ENCODE measurements around the gene GABRB1. TPM values are rescaled to one million over a fixed set of nuclear protein-coding genes. Genes with fewer than 3 reads are reported as not detected.

Gene GABRB1
- not detected in 2 replicates for polyA plus RNA-seq (2011; rRNA removed)
- polyA plus RNA-seq (2012; cell fraction: cytosol; rRNA removed) = not detected in 2 replicates
- polyA plus RNA-seq (2012; cell fraction: nucleus; rRNA removed) = not detected in 2 replicates
- polyA plus RNA-seq (2017; fragmentation: RNase III; extraction: RNeasy Plus Mini Kit Qiagen cat#74134 plus additional on column Dnase treatment) = not detected in 3 replicates
- polyA minus RNA-seq (2011; rRNA and poly(A)+ RNA removed) = not detected in 2 replicates

GRCh38 chr4:47031011-47031678, at the start of gene GABRB1:
Gene GABRB1, plus strand, starts transcription at chr4:47031567.
- Histone ChIP-seq H3K4me3 (peak within 1 kb of the TSS; percentile 31; the same call in 1 of the 3 replicates), H3K27ac (no peak within 1 kb of the TSS), H3K9me3 (no peaks in the 10 kb centered on the region), H3K4me2 (peak within 1 kb of the TSS; percentile 75), H3K4me1 (0 out of 3 replicates have a peak, but pooled peaks cover 2% of the 10 kb centered on the region)
- ATAC-seq (peak in 1 of 2 experiments; percentile 27; a peak in 1 of 6 replicates), DNase-seq (ENCODE audit: low read depth in 1 of 2, low spot score in 1 of 2) (peak in 1 of 2 experiments; percentile 1), FAIRE-seq (no peak)
- TF ChIP-seq HES2 (IDR thresholded peaks at IDR 0.05) = no peak
- no peak for TF ChIP-seq ELK1 (IDR thresholded peaks at IDR 0.05; ENCODE audit: low read depth, low read length)
- no peak for TF ChIP-seq CHD2 (IDR thresholded peaks at IDR 0.05; ENCODE audit: low read length, partially characterized antibody)
- no peak for TF ChIP-seq MYC (IDR thresholded peaks at IDR 0.05; ENCODE audit: borderline replicate concordance, low read length)
- no peak for TF ChIP-seq CHD4 (IDR thresholded peaks at IDR 0.05; ENCODE audit: borderline replicate concordance)
- TF ChIP-seq RNF2 (IDR thresholded peaks at IDR 0.05; ENCODE audit: borderline replicate concordance, low read depth) = no peak
- TF ChIP-seq GATA3 (IDR thresholded peaks at IDR 0.05; ENCODE audit: borderline replicate concordance) = no peak
- no peak for TF ChIP-seq NPAS2 (CRISPR knock-in tag; IDR thresholded peaks at IDR 0.05; ENCODE audit: borderline replicate concordance)
- TF ChIP-seq CBX8 (IDR thresholded peaks at IDR 0.05) = no peak
- no peak for TF ChIP-seq RARB (CRISPR knock-in tag; IDR thresholded peaks at IDR 0.05)
- TF ChIP-seq MAFK (IDR thresholded peaks at IDR 0.05; ENCODE audit: partially characterized antibody) = no peak
- TF ChIP-seq POLR2AphosphoS2 (conservative IDR thresholded peaks at IDR 0.05; ENCODE audit: low read length) = no peak
- TF ChIP-seq ZNF302 (CRISPR knock-in tag; IDR thresholded peaks at IDR 0.05) = no peak
- TF ChIP-seq BHLHE40 (IDR thresholded peaks at IDR 0.05; ENCODE audit: low read depth, low read length) = no peak
- no peak for TF ChIP-seq HOXA7 (CRISPR knock-in tag; IDR thresholded peaks at IDR 0.05)
- no peak for TF ChIP-seq POLR2A (IDR thresholded peaks at IDR 0.05; ENCODE audit: low read length)
- 12% methylated on average over 17 of the region's 20 CpGs for WGBS (ENCODE audit: missing lambda C conversion rate)
- ChIA-PET POLR2A (no interaction called here), CTCF (no interaction called here)

- ATAC-seq (no peak), FAIRE-seq (no peak), DNase-seq (ENCODE audit: low read depth in 1 of 2, low spot score in 1 of 2) (no peak)
- H3K27ac ChIP-seq = no peak overlapping the region
- no peaks in the 10 kb centered on the region for H3K9me3 ChIP-seq
- CTCF ChIA-PET = no interaction called here
- no peak overlapping the region for H3K4me2 ChIP-seq
- no peak for TF ChIP-seq MAZ (IDR thresholded peaks at IDR 0.05; ENCODE audit: borderline replicate concordance, low read depth, low read length)
- H3K4me1 ChIP-seq = no peaks in the 10 kb centered on the region
- POLR2A ChIA-PET = no interaction called here
- 0% methylated on average over 1 of the region's 1 CpG for WGBS (ENCODE audit: missing lambda C conversion rate)
- H3K4me3 ChIP-seq = no peak overlapping the region
These were observed 46.6 kb upstream of the GABRB1 start for GRCh38 chr4:46984781-46985180.

GRCh38 chr4:46986922-46987638, 44.3 kb upstream of the GABRB1 start:
- no peak for FAIRE-seq
- no peak overlapping the region for H3K4me2 ChIP-seq
- no peak overlapping the region for H3K27ac ChIP-seq
- ATAC-seq = no peak
- ChIA-PET POLR2A (no interaction called here), CTCF (interaction anchor here (0.9 kb wide), 1 partner anchor 12 kb away, joined by 4 read pairs; no protein-coding TSS in a partner anchor)
- no peak overlapping the region for H3K4me3 ChIP-seq
- TF ChIP-seq MAFK (IDR thresholded peaks at IDR 0.05; ENCODE audit: partially characterized antibody) (no peak), HOXB13 (CRISPR knock-in tag; IDR thresholded peaks at IDR 0.05; ENCODE audit: low read depth) (no peak), CHD4 (IDR thresholded peaks at IDR 0.05; ENCODE audit: borderline replicate concordance) (no peak), TFCP2L1 (CRISPR knock-in tag; IDR thresholded peaks at IDR 0.05) (no peak), HOXB5 (CRISPR knock-in tag; IDR thresholded peaks at IDR 0.05) (no peak), SREBF2 (IDR thresholded peaks at IDR 0.05) (no peak), FOSB (CRISPR knock-in tag; IDR thresholded peaks at IDR 0.05) (no peak), RFX5 (IDR thresholded peaks at IDR 0.05) (no peak), NPAS2 (CRISPR knock-in tag; IDR thresholded peaks at IDR 0.05; ENCODE audit: borderline replicate concordance) (no peak)
- DNase-seq (ENCODE audit: low read depth in 1 of 2, low spot score in 1 of 2) = no peak
- under 1% methylated on average over 3 of the region's 3 CpGs for WGBS (ENCODE audit: missing lambda C conversion rate)
- H3K4me1 ChIP-seq = no peaks in the 10 kb centered on the region
- H3K9me3 ChIP-seq = no peaks in the 10 kb centered on the region
